ENCODE results near the gene APBB1.

Gene APBB1

GRCh38 chr11:6350043-6350442 lies 68.9 kb downstream of the APBB1 start:
- DNase-seq: no peak

DNA sequence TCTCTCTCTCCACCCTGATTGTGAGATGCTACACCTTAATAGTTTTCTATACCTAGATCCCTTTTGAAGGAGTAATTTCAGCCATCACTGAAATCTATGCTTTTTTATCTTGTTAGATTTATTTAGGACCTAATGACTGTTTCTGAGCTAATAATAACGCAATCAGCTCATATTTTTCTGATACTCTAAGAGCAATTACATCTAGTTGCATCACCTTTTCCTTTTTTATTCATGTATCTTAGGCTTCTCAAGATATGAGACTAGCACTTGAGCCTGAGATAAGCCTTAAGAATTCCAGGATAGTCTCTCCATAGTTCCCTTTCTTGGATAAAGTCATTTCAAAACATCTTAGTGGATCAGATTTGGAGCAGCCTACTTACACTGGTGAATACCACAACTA lies 73.5 kb downstream of the APBB1 start:
- no peak for DNase-seq
